22Rv1 (cell line): ENCODE measurements around the gene SDF2L1.
"Not testable (repeated sequence)": the region's sequence is repeated elsewhere in the genome, so short reads cannot be mapped to it uniquely, and the experiment has no call there.

ENCODE experiments used
- H3K27ac ChIP-seq: fragments of 450-650 bp; 2 replicates; pipeline ENCODE4 v1.5.1; 2017
- ZFX ChIP-seq: fragments of 450-650 bp; IDR thresholded peaks from 2 replicates; pipeline ENCODE4 v1.6.1; 2017; ENCODE audit warnings: antibody characterized with exemption, borderline replicate concordance
- TF ChIP-seq, protein P1 (sequence below): fragments of 450-650 bp; IDR thresholded peaks from 2 replicates; pipeline ENCODE4 v1.5.1; 2017; ENCODE audit warnings: mild to moderate bottlenecking

SDF2L1 gene

DNA sequence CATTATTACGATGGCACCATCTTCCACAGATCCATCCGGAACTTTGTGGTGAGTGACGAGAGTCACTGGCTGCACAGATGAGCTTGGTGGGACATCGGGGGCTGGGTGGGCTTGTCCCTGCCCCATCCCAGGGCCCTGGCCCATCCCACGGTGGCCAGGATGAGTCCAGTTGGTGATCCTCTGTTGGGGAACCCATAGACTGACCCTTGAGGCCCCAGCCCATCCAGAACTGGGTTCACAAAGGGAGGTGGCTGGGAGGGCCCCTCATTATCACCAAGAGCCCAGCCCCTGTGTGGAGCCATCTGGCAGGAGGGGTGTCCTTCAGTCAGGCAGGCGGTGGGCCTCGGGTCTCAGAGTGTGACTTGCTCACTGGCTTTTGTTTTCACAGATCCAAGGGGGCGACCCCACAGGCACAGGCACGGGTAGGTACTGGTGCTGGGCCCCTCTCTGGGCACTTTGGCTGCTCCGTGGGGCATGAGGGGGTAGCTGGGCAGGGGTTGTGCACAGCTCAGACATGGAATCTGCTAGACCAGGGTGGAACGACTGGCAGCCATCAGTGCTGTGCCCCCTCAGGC, 45.7 kb downstream of the SDF2L1 start:
- no peak for TF ChIP-seq ZFX
- TF ChIP-seq, protein P1, sequence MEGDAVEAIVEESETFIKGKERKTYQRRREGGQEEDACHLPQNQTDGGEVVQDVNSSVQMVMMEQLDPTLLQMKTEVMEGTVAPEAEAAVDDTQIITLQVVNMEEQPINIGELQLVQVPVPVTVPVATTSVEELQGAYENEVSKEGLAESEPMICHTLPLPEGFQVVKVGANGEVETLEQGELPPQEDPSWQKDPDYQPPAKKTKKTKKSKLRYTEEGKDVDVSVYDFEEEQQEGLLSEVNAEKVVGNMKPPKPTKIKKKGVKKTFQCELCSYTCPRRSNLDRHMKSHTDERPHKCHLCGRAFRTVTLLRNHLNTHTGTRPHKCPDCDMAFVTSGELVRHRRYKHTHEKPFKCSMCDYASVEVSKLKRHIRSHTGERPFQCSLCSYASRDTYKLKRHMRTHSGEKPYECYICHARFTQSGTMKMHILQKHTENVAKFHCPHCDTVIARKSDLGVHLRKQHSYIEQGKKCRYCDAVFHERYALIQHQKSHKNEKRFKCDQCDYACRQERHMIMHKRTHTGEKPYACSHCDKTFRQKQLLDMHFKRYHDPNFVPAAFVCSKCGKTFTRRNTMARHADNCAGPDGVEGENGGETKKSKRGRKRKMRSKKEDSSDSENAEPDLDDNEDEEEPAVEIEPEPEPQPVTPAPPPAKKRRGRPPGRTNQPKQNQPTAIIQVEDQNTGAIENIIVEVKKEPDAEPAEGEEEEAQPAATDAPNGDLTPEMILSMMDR, result no peak

DNA sequence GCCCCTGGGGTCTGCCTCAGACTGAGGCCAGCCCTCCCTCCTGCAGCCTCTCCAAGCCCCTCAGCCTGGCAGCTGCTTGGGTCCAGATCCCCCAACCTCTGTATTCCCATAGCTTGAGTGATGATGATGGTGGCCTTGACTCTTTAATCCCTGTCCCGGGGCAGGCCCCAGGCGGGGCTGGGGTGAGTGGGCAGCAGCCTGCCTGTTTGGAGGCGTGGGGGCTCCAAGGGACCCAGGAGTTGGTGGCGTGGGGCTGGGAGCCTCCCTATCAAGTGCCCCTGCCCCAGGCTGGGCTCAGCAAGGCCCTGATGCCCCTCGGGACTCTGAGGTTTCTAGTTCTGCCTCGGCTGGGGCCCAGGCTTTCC, 46.2 kb downstream of the SDF2L1 start:
- TF ChIP-seq, protein P1, result no peak
- TF ChIP-seq ZFX, result no peak
- H3K27ac ChIP-seq, result no peak overlapping the region

More for the DNA sequence above, 45.7 kb downstream of the SDF2L1 start:
- no peak overlapping the region for H3K27ac ChIP-seq

DNA sequence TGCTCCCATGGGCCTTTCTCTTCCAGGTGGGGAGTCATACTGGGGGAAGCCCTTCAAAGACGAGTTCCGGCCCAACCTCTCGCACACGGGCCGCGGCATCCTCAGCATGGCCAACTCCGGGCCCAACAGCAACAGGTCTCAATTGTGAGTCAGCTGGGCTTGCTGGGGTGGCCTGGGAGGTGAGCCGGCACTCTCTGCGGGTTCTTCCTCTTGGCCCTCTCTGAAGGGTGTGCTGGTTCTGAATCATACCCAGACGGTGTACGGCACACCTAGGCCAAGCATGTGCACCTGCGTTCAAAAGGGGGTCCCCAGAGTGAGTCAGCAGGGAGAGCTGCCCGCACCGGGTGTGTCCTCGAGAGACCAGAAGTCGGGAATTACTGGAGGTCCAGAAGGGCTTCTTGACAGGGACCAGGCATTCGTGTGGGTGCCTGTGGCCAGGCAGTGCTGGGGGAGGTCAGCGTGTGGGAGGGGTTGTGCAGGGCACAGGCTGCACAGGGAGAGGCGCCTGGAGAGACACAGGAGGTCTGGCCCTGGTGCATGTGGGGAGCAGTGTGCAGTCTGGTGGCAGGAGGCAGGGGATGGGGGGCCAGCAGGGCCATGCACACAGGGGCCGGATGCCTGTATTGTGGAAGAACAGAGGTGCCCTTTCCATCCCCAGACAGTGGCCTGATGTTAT, 46.7 kb downstream of the SDF2L1 start:
- TF ChIP-seq ZFX, result no peak
- TF ChIP-seq, protein P1, result no peak
- H3K27ac ChIP-seq, result no peak overlapping the region

DNA sequence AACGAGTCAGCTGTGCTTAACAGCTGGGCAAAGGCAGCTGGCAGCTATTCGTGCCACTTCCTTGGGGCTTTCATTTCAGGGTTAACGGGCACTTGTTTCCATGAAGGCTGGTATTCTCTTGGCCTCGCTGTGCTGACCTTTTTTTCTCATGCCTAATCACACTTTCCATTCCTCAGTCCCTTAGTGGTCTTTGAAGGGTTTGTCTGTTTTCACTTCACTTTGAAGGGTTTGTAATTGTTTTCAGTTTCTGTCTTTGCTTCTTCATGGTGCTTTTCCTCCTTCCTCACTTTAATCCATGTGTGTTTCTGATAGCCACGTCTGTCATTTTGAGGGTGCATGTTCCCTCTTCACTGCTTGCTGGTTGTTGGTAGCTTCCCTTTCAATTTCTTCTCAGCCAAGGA, 48.3 kb downstream of the SDF2L1 start:
- TF ChIP-seq ZFX, result no peak
- TF ChIP-seq, protein P1, result no peak
- no peak overlapping the region for H3K27ac ChIP-seq

DNA sequence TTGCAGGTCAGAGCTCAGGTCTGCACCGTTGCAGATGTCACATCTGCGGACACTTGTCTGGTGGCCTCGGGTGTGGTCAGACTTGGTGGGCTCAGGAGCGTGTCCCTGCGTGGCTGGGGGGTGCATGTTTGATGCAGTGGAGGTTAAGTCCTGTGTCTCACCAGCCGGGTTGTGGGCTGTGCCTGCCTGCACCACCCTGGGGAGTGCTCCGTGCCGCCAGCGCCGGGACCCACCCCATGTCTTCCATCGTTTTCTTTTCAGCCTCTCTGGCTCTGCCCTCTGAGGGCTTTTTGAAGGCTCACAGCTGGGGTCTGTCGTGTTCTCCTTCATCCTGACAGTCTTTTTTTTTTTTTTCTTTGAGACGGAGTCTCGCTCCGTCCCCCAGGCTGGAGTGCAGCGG, 49.7 kb downstream of the SDF2L1 start:
- no peak overlapping the region for H3K27ac ChIP-seq
- no peak for TF ChIP-seq ZFX
- TF ChIP-seq, protein P1, result no peak

DNA sequence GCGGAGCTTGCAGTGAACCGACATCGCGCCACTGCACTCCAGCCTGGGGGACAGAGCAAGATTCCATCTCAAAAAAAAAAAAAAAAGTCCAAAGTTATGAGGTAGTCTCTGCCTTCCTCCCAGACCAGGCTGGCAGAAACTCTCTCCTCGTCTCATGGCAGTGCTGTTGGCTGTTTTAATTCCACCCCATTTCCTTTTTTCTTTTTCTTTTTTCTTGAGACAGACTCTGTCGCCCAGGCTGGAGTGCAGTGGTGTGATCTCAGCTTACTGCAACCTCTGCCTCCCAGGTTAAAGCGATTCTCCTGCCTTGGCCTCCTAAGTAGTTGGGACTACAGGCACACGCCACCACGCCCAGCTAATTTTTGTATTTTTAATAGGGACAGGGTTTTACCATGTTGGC, 50.8 kb downstream of the SDF2L1 start:
- not testable (repeated sequence) for H3K27ac ChIP-seq

DNA sequence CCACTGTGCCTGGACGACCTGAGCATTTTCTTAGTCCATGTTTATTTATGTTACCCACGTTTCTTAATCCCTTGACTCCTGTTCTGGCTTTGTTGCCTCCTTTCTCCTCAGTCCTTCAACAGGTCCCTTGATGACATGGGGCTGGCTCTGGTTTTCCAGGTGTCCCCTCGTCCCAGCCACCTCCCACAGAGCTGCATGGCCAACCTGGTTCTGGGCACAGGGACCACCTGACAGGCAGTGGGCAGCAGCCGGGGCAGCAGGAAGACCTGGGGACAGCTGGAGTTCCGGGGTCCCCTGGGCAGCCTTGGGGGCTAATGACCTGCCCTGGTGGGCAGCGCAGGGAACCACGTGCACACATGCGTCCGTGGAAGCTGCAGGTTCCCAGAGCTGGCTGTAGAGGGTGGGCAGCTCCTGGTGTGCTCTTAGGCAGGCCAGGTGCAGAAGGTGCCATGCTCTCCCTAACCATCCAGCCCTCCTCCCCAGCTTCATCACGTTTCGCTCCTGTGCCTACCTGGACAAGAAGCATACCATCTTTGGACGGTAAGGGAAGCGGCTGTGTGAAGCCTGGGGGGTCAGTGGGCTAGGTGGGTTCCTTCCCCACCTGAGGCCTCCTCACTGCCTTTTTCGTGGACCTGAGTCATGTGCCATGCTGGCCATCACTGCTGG, 51.4 kb downstream of the SDF2L1 start:
- TF ChIP-seq, protein P1, result no peak
- no peak for TF ChIP-seq ZFX

More for the DNA sequence above, 51.4 kb downstream of the SDF2L1 start:
- no peak overlapping the region for H3K27ac ChIP-seq
